HepG2 (cell line): ENCODE results near the gene RFFL. TPM values are rescaled to one million over a fixed set of nuclear protein-coding genes. Genes with fewer than 3 reads are reported as not detected.
A peak's percentile ranks its signal among the peaks of the same experiment; 100 is the strongest.

Experiments used
- CREM ChIP-seq, 2 experiments: sonication (generic) in 1 of 2; formaldehyde crosslinking in 1 of 2; IDR thresholded peaks; 2 replicates each; pipeline versions ENCODE4 v1.4.0 to v1.6.1; 2016 to 2020; ENCODE audit warnings: antibody characterized with exemption in 1 of 2, mild to moderate bottlenecking in 1 of 2, missing genetic modification reagents in 1 of 2
- CTCF ChIP-seq: sonication (generic); formaldehyde crosslinking; IDR thresholded peaks from 2 replicates; pipeline ENCODE4 v1.5.0; 2020; ENCODE audit warnings: mild to moderate bottlenecking, missing genetic modification reagents, moderate library complexity
- ETS1 ChIP-seq: sonication (generic); formaldehyde crosslinking; IDR thresholded peaks from 2 replicates; pipeline ENCODE4 v1.4.0; 2020; ENCODE audit warnings: missing genetic modification reagents
- FOXM1 ChIP-seq: sonication (generic); formaldehyde crosslinking; IDR thresholded peaks from 2 replicates; pipeline ENCODE4 v1.5.0; 2020; ENCODE audit warnings: missing genetic modification reagents
- GTF3A ChIP-seq: sonication (generic); formaldehyde crosslinking; conservative IDR thresholded peaks from 2 replicates; pipeline ENCODE4 v1.4.0; 2020; ENCODE audit warnings: mild to moderate bottlenecking, missing genetic modification reagents
- HNRNPUL1 ChIP-seq: fragments of 200-400 bp; formaldehyde crosslinking; IDR thresholded peaks from 2 replicates; pipeline ENCODE4 v1.6.1; 2017; ENCODE audit warnings: low read depth, mild to moderate bottlenecking, low read length, moderate library complexity
- KLF6 ChIP-seq: IDR thresholded peaks from 2 replicates; pipeline ENCODE4 v1.8.0; 2016; ENCODE audit warnings: missing biosample characterization, missing genetic modification reagents
- NBN ChIP-seq: fragments of 450-650 bp; conservative IDR thresholded peaks from 2 replicates; pipeline ENCODE4 v1.6.1; 2017
- NCOA1 ChIP-seq: sonication (generic); formaldehyde crosslinking; IDR thresholded peaks from 2 replicates; pipeline ENCODE4 v1.9.0; 2021; ENCODE audit warnings: missing genetic modification reagents
- NFRKB ChIP-seq: fragments of 450-650 bp; IDR thresholded peaks from 2 replicates; pipeline ENCODE4 v1.6.1; 2017
- SIN3A ChIP-seq: IDR thresholded peaks from 2 replicates; pipeline ENCODE4 v1.6.1; 2011; ENCODE audit warnings: low read depth, mild to moderate bottlenecking, control low read depth, low read length, borderline replicate concordance
- SIX1 ChIP-seq: sonication (generic); formaldehyde crosslinking; IDR thresholded peaks from 2 replicates; pipeline ENCODE4 v1.4.0; 2020; ENCODE audit warnings: missing genetic modification reagents, borderline replicate concordance
- SMARCE1 ChIP-seq: fragments of 450-650 bp; IDR thresholded peaks from 2 replicates; pipeline ENCODE4 v1.6.1; 2017; ENCODE audit warnings: borderline replicate concordance
- SRSF1 ChIP-seq: fragments of 200-400 bp; formaldehyde crosslinking; optimal IDR thresholded peaks from 2 replicates; pipeline ENCODE3; 2017; ENCODE audit warnings: mild to moderate bottlenecking, low read depth, low read length, moderate library complexity
- SSRP1 ChIP-seq: IDR thresholded peaks from 2 replicates; pipeline ENCODE4 v1.6.1; 2016; ENCODE audit warnings: control low read depth
- ZKSCAN5 ChIP-seq: sonication (generic); formaldehyde crosslinking; IDR thresholded peaks from 2 replicates; pipeline ENCODE4 v1.5.1; 2020; ENCODE audit warnings: mild to moderate bottlenecking, missing genetic modification reagents
- ZNF180 ChIP-seq: sonication (generic); formaldehyde crosslinking; IDR thresholded peaks from 2 replicates; pipeline ENCODE4 v1.4.0; 2020; ENCODE audit warnings: low read depth, missing genetic modification reagents, borderline replicate concordance
- ZNF207 ChIP-seq: fragments of 450-650 bp; IDR thresholded peaks from 2 replicates; pipeline ENCODE4 v1.6.1; 2016; ENCODE audit warnings: antibody characterized with exemption, borderline replicate concordance
- ZNF274 ChIP-seq: sonication (generic); formaldehyde crosslinking; IDR thresholded peaks from 2 replicates; pipeline ENCODE4 v1.5.1; 2020; ENCODE audit warnings: mild to moderate bottlenecking, missing genetic modification reagents
- ZNF292 ChIP-seq: sonication (generic); formaldehyde crosslinking; IDR thresholded peaks from 2 replicates; pipeline ENCODE4 v1.8.1; 2022; ENCODE audit warnings: mild to moderate bottlenecking, low read depth, missing genetic modification reagents, borderline replicate concordance
- ZNF788 ChIP-seq: sonication (generic); formaldehyde crosslinking; IDR thresholded peaks from 2 replicates; pipeline ENCODE4 v1.5.0; 2020; ENCODE audit warnings: mild to moderate bottlenecking, missing genetic modification reagents, borderline replicate concordance
- polyA plus RNA-seq, 8 experiments: library from polyadenylated mRNA; depleted of rRNA in 3 of 8; stranded (reverse) in 7 of 8; unstranded in 1 of 8; fragments of >200 nt; fragmentation: Illumina TruSeq in 4 of 8; extraction: Trizol in 4 of 8; gene quantifications; 2 replicates each; pipeline versions ENCODE4 v1.2.1 to v1.2.3, GENCODE V29; 2011 to 2016; ENCODE audit warnings: low read depth in 4 of 8, missing spikeins in 1 of 8, mixed read lengths in 1 of 8; ENCODE audit not compliant: insufficient read depth in 1 of 8
- total RNA-seq, 5 experiments: library from RNA; depleted of rRNA; stranded (reverse); fragments of >200 nt; fragmentation: Illumina TruSeq; extraction: Trizol; gene quantifications; 2 replicates each; pipeline ENCODE4 v1.2.3, GENCODE V29; 2016; ENCODE audit warnings: low read depth in 1 of 5
- TF ChIP-seq, protein P1 (sequence below): sonication (generic); formaldehyde crosslinking; IDR thresholded peaks from 2 replicates; pipeline ENCODE4 v1.4.0; 2020; ENCODE audit warnings: missing genetic modification reagents, borderline replicate concordance
- TF ChIP-seq, protein P2 (sequence below): IDR thresholded peaks from 2 replicates; pipeline ENCODE4 v1.6.1; 2016; ENCODE audit warnings: missing compliant biosample characterization, missing genetic modification reagents, borderline replicate concordance

RFFL gene
- total and polyA plus RNA-seq, 2 of the 13 experiments (the other 11 are each of a cell fraction or from before 2014, with no cell fraction given), result 24.3 to 48.6 TPM

GRCh38 chr17:35088356-35088880 lies 24.9 kb upstream of the RFFL start (continued):
- TF ChIP-seq ZNF274 (CRISPR knock-in tag) (no peak), ZNF292 (peak; percentile 9; the same call in 1 of the 2 replicates), ZKSCAN5 (CRISPR knock-in tag) (no peak), SIN3A (peak; percentile 72; the same call in 1 of the 2 replicates), SMARCE1 (no peak), FOXM1 (CRISPR knock-in tag) (no peak), ZNF207 (no peak), CTCF (CRISPR knock-in tag) (peak; percentile 29), ZNF180 (CRISPR knock-in tag) (no peak), KLF6 (no peak), SIX1 (CRISPR knock-in tag) (no peak), NCOA1 (0 out of 2 replicates have a peak, but pooled peaks have one; percentile 26), SRSF1 (no peak), SSRP1 (no peak), CREM (IDR thresholded peaks at IDR 0.05) (no peak), CREM (CRISPR knock-in tag; IDR thresholded peaks at IDR 0.05) (no peak), ETS1 (CRISPR knock-in tag) (no peak), NFRKB (no peak), NBN (no peak), HNRNPUL1 (no peak), ZNF788 (CRISPR knock-in tag) (no peak), GTF3A (CRISPR knock-in tag) (no peak)
- TF ChIP-seq, protein P1, sequence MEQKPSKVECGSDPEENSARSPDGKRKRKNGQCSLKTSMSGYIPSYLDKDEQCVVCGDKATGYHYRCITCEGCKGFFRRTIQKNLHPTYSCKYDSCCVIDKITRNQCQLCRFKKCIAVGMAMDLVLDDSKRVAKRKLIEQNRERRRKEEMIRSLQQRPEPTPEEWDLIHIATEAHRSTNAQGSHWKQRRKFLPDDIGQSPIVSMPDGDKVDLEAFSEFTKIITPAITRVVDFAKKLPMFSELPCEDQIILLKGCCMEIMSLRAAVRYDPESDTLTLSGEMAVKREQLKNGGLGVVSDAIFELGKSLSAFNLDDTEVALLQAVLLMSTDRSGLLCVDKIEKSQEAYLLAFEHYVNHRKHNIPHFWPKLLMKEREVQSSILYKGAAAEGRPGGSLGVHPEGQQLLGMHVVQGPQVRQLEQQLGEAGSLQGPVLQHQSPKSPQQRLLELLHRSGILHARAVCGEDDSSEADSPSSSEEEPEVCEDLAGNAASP (CRISPR knock-in tag), result 0 out of 2 replicates have a peak, but pooled peaks have one; percentile 21
- TF ChIP-seq, protein P2, sequence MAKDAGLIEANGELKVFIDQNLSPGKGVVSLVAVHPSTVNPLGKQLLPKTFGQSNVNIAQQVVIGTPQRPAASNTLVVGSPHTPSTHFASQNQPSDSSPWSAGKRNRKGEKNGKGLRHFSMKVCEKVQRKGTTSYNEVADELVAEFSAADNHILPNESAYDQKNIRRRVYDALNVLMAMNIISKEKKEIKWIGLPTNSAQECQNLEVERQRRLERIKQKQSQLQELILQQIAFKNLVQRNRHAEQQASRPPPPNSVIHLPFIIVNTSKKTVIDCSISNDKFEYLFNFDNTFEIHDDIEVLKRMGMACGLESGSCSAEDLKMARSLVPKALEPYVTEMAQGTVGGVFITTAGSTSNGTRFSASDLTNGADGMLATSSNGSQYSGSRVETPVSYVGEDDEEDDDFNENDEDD (CRISPR knock-in tag), result no peak
